SK-N-SH (cell line): ENCODE results near the gene TECPR2. TPM values are rescaled to one million over a fixed set of nuclear protein-coding genes. Genes with fewer than 3 reads are reported as not detected.

Experiments
- CTCF ChIA-PET: fragments of 300-600, 350-600 bp; formaldehyde crosslinking; extraction: SDS; loops from one replicate; lab custom pipeline; 2021; lab: Yijun Ruan, JAX
- POLR2A ChIA-PET: fragments of 350-600 bp; sonication (Branson Sonifier 250); formaldehyde crosslinking; extraction: SDS; loops from one replicate; lab custom pipeline; 2020; ENCODE audit warnings: antibody characterized with exemption, inconsistent platforms; lab: Yijun Ruan, JAX
- DNase-seq: peaks from one replicate; pipeline ENCODE4 v3.0.0; 2012
- H2AFZ ChIP-seq: fragments of 200-600 bp; sonication (generic); 2 replicates; pipeline ENCODE4 v1.8.1; 2016; ENCODE audit warnings: antibody characterized with exemption, mild to moderate bottlenecking, low read depth
- H3F3A ChIP-seq: fragments of 200-600 bp; sonication (generic); replicated peaks from 2 replicates; pipeline ENCODE3; 2016; ENCODE audit warnings: antibody characterized with exemption, mild to moderate bottlenecking; ENCODE audit not compliant: insufficient read depth
- H3K27ac ChIP-seq, 2 experiments: fragments of 200-500 bp in 1 of 2; fragments of 200-600 bp in 1 of 2; sonication (Bioruptor generic) in 1 of 2; sonication (generic), shearing (Covaris generic) in 1 of 2; 2 replicates each; pipeline versions ENCODE4 v1.5.1 to v1.6.1; 2014 to 2016; ENCODE audit warnings: low read depth in 2 of 2, inconsistent platforms in 1 of 2, low read length in 1 of 2, mild to moderate bottlenecking in 1 of 2, mixed read lengths in 1 of 2
- H3K27me3 ChIP-seq: fragments of 200-600 bp; sonication (generic), shearing (Covaris generic); 2 replicates; pipeline ENCODE4 v1.6.1; 2016; ENCODE audit warnings: mixed run types; ENCODE audit not compliant: insufficient read depth
- H3K36me3 ChIP-seq, 2 experiments: fragments of 200-500 bp in 1 of 2; fragments of 200-600 bp in 1 of 2; sonication (Bioruptor generic) in 1 of 2; sonication (generic) in 1 of 2; replicated peaks in 1 of 2; 2 replicates each; pipeline versions ENCODE3 to v1.5.1; 2014 to 2016; ENCODE audit warnings: low read length in 1 of 2, mild to moderate bottlenecking in 1 of 2; ENCODE audit not compliant: insufficient read depth in 2 of 2, control insufficient read depth in 1 of 2
- H3K4me1 ChIP-seq, 2 experiments: fragments of 200-500 bp in 1 of 2; fragments of 200-600 bp in 1 of 2; sonication (Bioruptor generic) in 1 of 2; sonication (generic), shearing (Covaris generic) in 1 of 2; 2 replicates each; pipeline versions ENCODE4 v1.5.1 to v1.6.1; 2014 to 2016; ENCODE audit warnings: low read depth in 1 of 2, low read length in 1 of 2, mixed run types in 1 of 2; ENCODE audit not compliant: insufficient read depth in 2 of 2, control insufficient read depth in 1 of 2
- H3K4me2 ChIP-seq: fragments of 200-600 bp; sonication (generic), shearing (Covaris generic); 2 replicates; pipeline ENCODE4 v1.6.1; 2017; ENCODE audit warnings: mixed run types
- H3K4me3 ChIP-seq, 2 experiments: fragments of 200-500 bp in 1 of 2; fragments of 200-600 bp in 1 of 2; sonication (Bioruptor generic) in 1 of 2; sonication (generic), shearing (Covaris generic) in 1 of 2; 2 replicates each; pipeline versions ENCODE4 v1.5.1 to v1.8.1; 2014 to 2016; ENCODE audit warnings: low read depth in 2 of 2, inconsistent platforms in 1 of 2, low read length in 1 of 2, mild to moderate bottlenecking in 1 of 2, mixed read lengths in 1 of 2, moderate library complexity in 1 of 2
- H3K79me2 ChIP-seq: fragments of 200-600 bp; sonication (generic); 2 replicates; pipeline ENCODE4 v1.8.1; 2017; ENCODE audit warnings: mild to moderate bottlenecking; ENCODE audit not compliant: insufficient read depth
- H3K9ac ChIP-seq: fragments of 200-600 bp; sonication (generic); 2 replicates; pipeline ENCODE4 v1.6.1; 2017; ENCODE audit warnings: mixed run types
- H3K9me2 ChIP-seq: fragments of 200-600 bp; sonication (generic); 2 replicates; pipeline ENCODE4 v1.6.1; 2017; ENCODE audit warnings: mixed run types
- H3K9me3 ChIP-seq: fragments of 200-600 bp; sonication (generic); 2 replicates; pipeline ENCODE4 v1.6.1; 2017; ENCODE audit warnings: mixed run types, mild to moderate bottlenecking, moderate library complexity
- H4K20me1 ChIP-seq: fragments of 200-600 bp; sonication (generic); 2 replicates; pipeline ENCODE4 v1.6.1; 2017; ENCODE audit warnings: mild to moderate bottlenecking, mixed run types; ENCODE audit not compliant: insufficient read depth
- CHD2 ChIP-seq: fragments of 150-350 bp; IDR thresholded peaks from 2 replicates; pipeline ENCODE4 v1.6.1; 2018; ENCODE audit warnings: low read length; ENCODE audit not compliant: partially characterized antibody
- EZH2phosphoT487 ChIP-seq: fragments of 200-600 bp; sonication (generic); IDR thresholded peaks from 2 replicates; pipeline ENCODE4 v1.6.1; 2017; ENCODE audit warnings: low read depth, mixed run types, mild to moderate bottlenecking, antibody characterized with exemption, moderate library complexity, borderline replicate concordance
- FOXJ3 ChIP-seq: sonication (generic); formaldehyde crosslinking; IDR thresholded peaks from 2 replicates; pipeline ENCODE4 v1.5.1; 2020; ENCODE audit warnings: mild to moderate bottlenecking, missing genetic modification reagents
- JUND ChIP-seq: IDR thresholded peaks from 2 replicates; pipeline ENCODE4 v1.4.0; 2012
- MEF2A ChIP-seq: IDR thresholded peaks from 2 replicates; pipeline ENCODE4 v1.4.0; 2012; ENCODE audit warnings: low read depth, borderline replicate concordance
- MXI1 ChIP-seq: IDR thresholded peaks from 2 replicates; pipeline ENCODE4 v1.6.1; 2012; ENCODE audit warnings: mild to moderate bottlenecking, low read depth, low read length, improper control_type of control experiment
- RAD21 ChIP-seq: IDR thresholded peaks from 2 replicates; pipeline ENCODE4 v1.6.1; 2012; ENCODE audit warnings: mild to moderate bottlenecking, low read length
- SIN3A ChIP-seq: IDR thresholded peaks from 2 replicates; pipeline ENCODE4 v1.6.1; 2012; ENCODE audit warnings: low read depth, mild to moderate bottlenecking, low read length, moderate library complexity, borderline replicate concordance
- TAF1 ChIP-seq: IDR thresholded peaks from 2 replicates; pipeline ENCODE4 v1.6.1; 2012; ENCODE audit warnings: low read depth, mild to moderate bottlenecking, low read length, moderate library complexity, borderline replicate concordance
- TEAD4 ChIP-seq: IDR thresholded peaks from 2 replicates; pipeline ENCODE4 v1.4.0; 2012; ENCODE audit warnings: mild to moderate bottlenecking, borderline replicate concordance; ENCODE audit not compliant: insufficient read depth
- YY1 ChIP-seq: IDR thresholded peaks from 2 replicates; pipeline ENCODE4 v1.4.0; 2012; ENCODE audit warnings: low read depth, mild to moderate bottlenecking
- WGBS: methylation state at CpG from one replicate; pipeline ENCODE4 v1.1.6; 2017; ENCODE audit warnings: low lambda C conversion rate; 5-methylcytosine and 5-hydroxymethylcytosine counted together
- polyA plus RNA-seq, 3 experiments: library from polyadenylated mRNA; depleted of rRNA; stranded (reverse); fragments of >200 nt; gene quantifications; 2 replicates each; pipeline ENCODE4 v1.2.3, GENCODE V29; 2012
- TF ChIP-seq, protein P1 (sequence below): fragments of 150-350 bp; IDR thresholded peaks from 2 replicates; pipeline ENCODE4 v1.6.1; 2017; ENCODE audit warnings: antibody characterized with exemption, low read length, low read depth, borderline replicate concordance
- TF ChIP-seq, protein P2 (sequence below): IDR thresholded peaks from 2 replicates; pipeline ENCODE4 v1.4.0; 2012; ENCODE audit warnings: low read depth, borderline replicate concordance

The TECPR2 gene
- polyA plus RNA-seq, 1 of the 3 experiments (the other 2 are of a cell fraction) = 6.9 TPM

DNA sequence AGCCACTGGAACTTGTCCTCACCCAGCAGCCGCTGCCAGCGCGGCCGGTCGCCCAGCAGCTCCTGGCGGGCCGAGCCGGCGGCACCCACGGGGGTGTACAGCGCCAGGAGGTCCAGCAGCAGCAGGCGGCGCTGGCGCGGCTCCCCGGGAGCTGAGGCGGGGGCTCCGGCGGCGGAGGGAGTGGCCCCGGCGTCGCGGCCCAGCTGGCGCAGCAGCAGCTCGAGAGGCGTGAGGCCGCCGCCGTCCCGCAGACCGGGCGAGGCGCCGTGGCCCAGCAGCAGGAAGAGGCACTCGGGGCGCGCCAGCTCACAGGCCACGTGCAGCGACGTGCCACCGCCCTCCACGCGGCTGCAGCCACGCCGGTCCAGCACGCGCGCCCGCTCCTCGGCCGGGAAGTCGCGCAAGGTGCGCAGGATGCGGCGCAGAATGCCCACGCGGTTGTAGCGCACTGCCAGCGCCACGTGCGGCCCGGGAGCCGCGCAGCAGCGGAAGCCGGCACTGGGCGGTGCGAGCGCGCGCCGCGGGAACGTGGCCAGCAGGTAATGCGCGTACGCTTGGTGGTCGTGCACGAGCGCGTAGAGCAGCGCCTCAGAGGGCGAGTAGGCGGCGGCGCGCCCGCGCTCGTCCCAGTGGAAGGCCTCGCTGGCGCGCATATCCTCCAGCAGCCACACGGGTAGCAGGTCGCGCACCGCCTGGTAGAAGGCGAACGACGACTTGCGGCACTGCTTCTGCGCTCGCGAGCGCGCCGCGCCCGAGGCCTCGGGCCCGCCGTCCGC lies 144.5 kb downstream of the TECPR2 start:
- WGBS = over 99% methylated on average over 75 of the region's 115 CpGs
- Histone ChIP-seq H3K9me2 (no peaks in the 10 kb centered on the region), H4K20me1 (no peaks in the 10 kb centered on the region), H3K27ac (no peak overlapping the region), H2AFZ (no peak overlapping the region), H3K79me2 (peaks cover 12% of the 10 kb centered on the region; the same call in 1 of the 2 replicates), H3K4me3 (no peak overlapping the region), H3K4me1 (peaks cover 0 to 17% of the 10 kb centered on the region in 2 experiments; a peak in 1 of 4 replicates), H3K4me2 (no peak overlapping the region), H3K36me3 (peaks cover 0 to 3% of the 10 kb centered on the region in 2 experiments), H3K9ac (no peak overlapping the region), H3F3A (no peaks in the 10 kb centered on the region), H3K27me3 (no peaks in the 10 kb centered on the region), H3K9me3 (no peaks in the 10 kb centered on the region)
- ChIA-PET CTCF (interaction anchor here (0.6 to 2.0 kb wide), 7 partner anchors 9 to 214 kb away, joined by 3 to 6 read pairs (median 4); no protein-coding TSS in a partner anchor), POLR2A (no interaction called here)
- TF ChIP-seq TAF1 = no peak
- TF ChIP-seq MEF2A = no peak
- TF ChIP-seq FOXJ3 (CRISPR knock-in tag) = no peak
- TF ChIP-seq, protein P1, sequence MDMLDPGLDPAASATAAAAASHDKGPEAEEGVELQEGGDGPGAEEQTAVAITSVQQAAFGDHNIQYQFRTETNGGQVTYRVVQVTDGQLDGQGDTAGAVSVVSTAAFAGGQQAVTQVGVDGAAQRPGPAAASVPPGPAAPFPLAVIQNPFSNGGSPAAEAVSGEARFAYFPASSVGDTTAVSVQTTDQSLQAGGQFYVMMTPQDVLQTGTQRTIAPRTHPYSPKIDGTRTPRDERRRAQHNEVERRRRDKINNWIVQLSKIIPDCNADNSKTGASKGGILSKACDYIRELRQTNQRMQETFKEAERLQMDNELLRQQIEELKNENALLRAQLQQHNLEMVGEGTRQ = no peak
- TF ChIP-seq JUND = no peak
- no peak for TF ChIP-seq TEAD4
- no peak for TF ChIP-seq SIN3A
- no peak for TF ChIP-seq EZH2phosphoT487
- no peak for DNase-seq

DNA sequence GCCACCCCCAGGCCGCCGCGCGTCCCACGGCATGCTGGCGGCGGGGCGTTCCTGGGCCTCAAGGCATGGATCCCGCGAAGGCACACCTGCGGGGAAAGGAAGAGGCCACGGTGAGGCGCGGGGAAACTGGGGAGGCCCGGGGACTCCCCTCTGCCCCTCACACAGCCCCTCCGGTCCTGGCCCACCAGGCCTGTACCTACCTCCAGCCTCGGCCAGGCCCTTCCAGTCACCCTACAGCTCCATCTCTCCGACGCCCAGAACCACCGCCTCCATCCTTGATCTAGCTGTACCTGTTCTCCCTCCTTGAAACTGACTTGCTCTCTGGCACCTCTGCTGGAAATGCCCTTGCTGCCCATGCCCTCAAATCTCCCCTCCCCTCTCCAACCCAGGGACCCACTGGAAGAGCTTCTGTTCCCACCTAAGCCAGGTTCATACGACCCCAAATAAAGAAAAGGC lies 145.1 kb downstream of the TECPR2 start:
- TF ChIP-seq CHD2 (no peak), JUND (no peak), YY1 (no peak), MXI1 (no peak), RAD21 (no peak), EZH2phosphoT487 (no peak)
- TF ChIP-seq, protein P2, sequence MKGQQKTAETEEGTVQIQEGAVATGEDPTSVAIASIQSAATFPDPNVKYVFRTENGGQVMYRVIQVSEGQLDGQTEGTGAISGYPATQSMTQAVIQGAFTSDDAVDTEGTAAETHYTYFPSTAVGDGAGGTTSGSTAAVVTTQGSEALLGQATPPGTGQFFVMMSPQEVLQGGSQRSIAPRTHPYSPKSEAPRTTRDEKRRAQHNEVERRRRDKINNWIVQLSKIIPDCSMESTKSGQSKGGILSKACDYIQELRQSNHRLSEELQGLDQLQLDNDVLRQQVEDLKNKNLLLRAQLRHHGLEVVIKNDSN = no peak
- no peak for DNase-seq
- peak overlapping the region; percentile 95; the same call in 1 of the 2 replicates for H3K4me2 ChIP-seq
- no peaks in the 10 kb centered on the region for H3K9me3 ChIP-seq
- 0 out of 2 replicates have a peak overlapping the region, but pooled peaks have one; percentile 75 for H3K9ac ChIP-seq
- peaks cover 12% of the 10 kb centered on the region; the same call in 1 of the 2 replicates for H3K79me2 ChIP-seq
- H2AFZ ChIP-seq = no peak overlapping the region
- H4K20me1 ChIP-seq = no peaks in the 10 kb centered on the region
- peaks cover 0 to 3% of the 10 kb centered on the region in 2 experiments for H3K36me3 ChIP-seq
- no peaks in the 10 kb centered on the region for H3F3A ChIP-seq
- ChIA-PET CTCF (interaction anchor here (0.7 to 2.0 kb wide), 8 partner anchors 9 to 77 kb away, joined by 3 to 6 read pairs (median 4); no protein-coding TSS in a partner anchor), POLR2A (no interaction called here)
- H3K27ac ChIP-seq = no peak overlapping the region
- 97% methylated on average over 13 of the region's 21 CpGs for WGBS
- H3K4me3 ChIP-seq = 0 out of 4 replicates have a peak overlapping the region, but pooled peaks of 1 of the 2 experiments have one; percentile 64
- no peaks in the 10 kb centered on the region for H3K27me3 ChIP-seq
- no peaks in the 10 kb centered on the region for H3K9me2 ChIP-seq
- H3K4me1 ChIP-seq = peaks cover 0 to 17% of the 10 kb centered on the region in 2 experiments; a peak in 1 of 4 replicates
